Activated T-cell treated with anti-CD3 and anti-CD28 coated beads, Interleukin-2, amount 50 U/mL, for 1 hour (primary cell): ENCODE data around the gene MDK.

Experiments
- DNase-seq: peaks from one replicate; pipeline ENCODE4 v3.0.0-alpha.2; 2020

Gene MDK, protein sequence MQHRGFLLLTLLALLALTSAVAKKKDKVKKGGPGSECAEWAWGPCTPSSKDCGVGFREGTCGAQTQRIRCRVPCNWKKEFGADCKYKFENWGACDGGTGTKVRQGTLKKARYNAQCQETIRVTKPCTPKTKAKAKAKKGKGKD

DNA sequence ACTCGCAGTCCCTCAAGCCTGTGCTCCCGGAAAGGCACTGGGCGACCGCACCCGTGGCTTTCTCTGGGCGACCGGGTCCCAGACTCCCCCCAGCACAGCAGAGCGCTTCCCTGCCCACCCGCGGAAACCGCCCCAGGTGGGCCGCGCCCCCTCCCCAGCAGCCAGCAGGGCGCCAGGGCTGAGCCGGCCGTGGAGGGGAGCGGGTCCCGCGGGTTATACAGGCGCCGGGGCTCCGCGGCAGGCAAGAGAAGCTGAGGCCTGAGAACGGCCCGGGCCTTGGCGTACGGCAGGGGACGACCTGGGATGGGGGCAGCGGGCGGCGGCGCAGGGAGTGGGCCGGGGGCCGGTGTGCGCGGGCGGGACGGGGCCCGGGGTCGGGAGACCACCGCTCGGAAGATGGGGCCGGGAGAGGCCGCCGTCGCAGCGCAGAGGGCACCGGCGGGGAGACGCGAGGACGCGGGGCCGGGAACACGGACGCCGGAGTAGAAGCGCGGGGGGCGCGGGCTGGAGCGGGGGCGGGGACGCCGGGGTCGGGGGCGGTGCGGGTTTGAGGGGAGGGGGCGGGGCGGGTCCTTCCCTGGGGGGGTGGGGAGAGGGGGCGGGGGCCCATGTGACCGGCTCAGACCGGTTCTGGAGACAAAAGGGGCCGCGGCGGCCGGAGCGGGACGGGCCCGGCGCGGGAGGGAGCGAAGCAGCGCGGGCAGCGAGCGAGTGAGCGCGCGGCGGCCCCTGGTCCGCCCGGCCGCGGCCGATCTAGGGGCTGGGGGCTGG lies at the start of gene MDK:
Gene MDK, plus strand, starts transcription at position 622 of the 771 bp plus-strand sequence. CDS start 389 bp downstream, outside the sequence.
- no peak for DNase-seq

DNA sequence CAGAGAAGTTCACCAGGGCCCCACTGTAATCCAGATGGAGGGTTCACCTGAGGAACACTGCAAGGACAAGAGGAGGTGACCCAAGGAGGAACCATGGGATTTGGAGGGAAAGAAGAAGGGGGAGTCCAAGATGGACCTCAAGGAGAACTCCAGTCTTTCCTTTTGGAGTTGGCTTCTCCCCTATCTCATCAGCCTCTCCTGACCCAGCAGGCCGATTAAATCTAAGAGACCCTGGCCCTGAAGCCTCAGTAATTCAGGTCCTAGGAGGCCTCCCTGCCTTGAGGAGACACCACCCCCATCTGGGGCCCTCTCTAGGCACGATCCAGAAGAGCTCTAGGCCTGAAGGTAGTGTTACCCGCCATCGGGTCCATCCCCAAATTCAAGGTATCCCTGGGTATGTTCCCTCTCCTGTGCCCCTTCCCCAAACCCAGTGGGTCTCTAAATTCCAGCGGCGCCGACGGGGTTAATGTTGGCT lies 49.3 kb upstream of the MDK start:
- no peak for DNase-seq

DNA sequence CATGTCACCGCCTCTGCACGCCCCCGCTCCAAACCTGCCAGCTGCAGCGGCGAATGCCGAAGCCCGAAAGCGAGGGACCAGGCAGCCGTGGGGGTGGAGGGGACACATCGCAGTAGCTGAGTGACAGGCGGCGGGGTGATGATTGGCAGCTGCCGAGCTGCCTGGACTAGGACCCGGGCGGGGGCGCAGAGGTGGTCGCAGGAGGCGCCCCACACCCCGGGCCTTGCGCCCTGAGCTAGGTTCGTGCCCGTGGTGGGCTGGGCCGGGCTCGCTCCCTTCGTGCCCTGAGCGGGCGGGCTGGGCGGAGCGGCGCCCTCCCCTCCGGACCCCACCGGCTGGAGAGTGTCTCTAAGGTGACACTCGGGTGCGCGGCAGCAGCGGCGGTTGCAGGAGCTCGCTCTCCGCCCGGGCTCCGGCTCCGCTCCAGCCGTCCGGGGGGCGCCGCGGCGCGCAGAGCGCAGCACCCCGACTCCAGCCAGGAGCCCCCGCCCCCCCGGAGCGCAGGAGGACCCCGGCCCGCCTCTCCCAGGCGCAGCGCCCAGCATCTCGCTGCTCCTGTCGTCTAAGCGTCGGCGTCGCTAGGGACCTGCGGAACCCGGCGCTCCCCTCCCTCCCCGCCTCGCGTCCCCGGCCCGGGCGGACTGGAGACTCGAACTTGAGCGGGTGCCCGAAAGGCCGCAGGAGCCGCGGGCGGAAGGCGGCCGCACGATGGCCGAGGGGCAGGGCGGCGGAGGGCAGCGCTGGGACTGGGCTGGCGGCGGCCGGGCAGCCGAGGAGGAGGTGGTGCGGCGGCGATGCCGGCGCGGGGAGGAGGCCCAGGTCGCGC lies 48.7 kb upstream of the MDK start:
- DNase-seq = peak; percentile 65

DNA sequence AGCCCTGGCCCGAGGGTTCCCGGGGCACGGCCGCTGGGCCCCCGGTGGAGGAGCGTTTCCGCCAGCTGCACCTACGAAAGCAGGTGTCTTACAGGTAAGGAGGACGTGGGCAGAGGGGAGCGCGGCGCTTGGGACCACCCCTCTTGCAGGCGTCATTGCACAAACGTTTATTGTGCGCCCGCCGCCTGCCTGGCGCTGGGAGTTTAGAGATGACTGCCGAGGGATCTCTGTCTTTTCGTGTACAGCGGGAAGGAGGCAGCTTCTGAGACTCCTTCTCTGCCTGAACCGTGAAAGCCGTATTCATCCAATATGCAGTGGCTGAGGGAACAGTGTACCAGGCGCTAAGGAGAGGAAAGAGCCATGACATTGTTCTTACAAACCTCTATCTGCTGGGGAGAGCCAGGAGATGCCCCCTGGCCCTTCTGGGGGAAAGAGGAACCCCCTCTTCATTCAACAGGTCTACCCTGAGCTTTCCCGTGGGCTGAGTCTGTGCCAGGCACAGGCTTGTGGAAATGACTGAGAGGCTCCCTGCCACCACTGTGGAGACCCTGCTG lies 48.0 kb upstream of the MDK start:
- peak; percentile 46 for DNase-seq

DNA sequence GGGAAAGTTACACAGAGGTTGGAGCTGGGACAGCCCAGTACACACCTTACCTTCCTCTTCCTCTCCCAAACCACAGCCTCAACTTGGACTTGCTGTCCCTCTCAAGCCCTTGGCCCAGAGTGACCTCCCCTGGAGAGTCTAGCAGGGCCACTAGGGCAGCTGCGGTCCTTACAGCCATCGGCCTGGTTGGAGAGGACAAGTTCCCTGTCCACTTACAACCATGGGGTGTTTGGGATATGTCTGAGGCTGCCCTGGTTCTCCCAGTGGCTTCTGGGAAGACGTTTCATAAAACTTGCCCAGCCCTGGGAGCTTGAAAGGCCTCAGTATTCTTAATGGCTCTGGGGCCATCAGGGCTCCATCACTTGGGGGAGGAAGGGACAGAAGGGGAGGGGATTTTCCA lies 47.3 kb upstream of the MDK start:
- DNase-seq = no peak

DNA sequence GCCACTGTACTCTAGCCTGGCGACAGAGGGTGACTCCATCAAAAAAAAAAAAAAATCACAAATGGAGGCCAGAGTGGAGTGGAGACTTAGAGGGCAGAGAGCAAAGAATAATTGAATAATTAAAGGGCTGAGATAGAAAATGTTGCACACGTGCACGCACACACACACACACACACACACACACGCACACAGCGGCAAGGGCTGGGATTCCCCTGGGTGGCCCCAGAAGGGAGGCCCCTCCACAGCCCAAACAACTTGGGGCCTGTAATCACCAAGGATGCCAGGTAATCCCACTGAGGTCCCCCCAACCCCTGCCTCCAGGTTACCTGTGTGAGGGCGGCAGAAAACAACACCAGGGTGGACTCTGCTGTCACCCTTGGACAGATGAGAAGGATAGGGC lies 46.2 kb upstream of the MDK start:
- DNase-seq = no peak

DNA sequence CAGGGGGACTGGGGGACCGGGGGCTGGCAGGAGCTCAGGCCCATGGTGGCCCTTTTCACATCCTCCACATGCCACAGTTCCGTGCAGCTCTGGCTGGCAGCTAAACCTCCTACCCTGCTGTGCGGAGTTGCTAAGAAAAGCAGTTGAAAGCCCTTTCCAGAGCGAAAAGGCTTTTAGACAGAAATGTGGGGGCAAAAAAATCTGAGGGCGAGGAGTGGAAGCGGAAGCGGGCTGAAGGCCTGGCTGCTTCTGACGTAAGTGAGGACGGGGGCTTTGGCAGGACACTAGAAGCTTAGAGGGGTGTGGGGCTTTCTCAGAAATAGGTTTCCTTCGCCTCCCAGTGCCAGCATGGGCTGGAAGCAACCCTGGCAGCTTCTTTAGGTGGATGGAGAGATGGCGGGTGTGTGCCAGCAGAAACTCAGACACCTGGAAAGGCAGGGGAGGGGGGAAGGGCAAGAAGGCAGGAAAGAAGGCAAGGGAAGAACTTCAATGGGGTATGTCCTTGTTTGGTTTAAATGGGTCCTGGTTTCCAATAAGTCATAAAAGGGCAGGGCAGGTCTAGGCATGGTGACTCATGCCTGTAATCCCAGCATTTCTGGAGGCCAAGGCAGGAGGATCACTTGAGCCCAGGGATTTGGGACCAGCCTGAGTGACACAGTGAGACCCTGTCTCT lies 45.4 kb upstream of the MDK start:
- DNase-seq = no peak

DNA sequence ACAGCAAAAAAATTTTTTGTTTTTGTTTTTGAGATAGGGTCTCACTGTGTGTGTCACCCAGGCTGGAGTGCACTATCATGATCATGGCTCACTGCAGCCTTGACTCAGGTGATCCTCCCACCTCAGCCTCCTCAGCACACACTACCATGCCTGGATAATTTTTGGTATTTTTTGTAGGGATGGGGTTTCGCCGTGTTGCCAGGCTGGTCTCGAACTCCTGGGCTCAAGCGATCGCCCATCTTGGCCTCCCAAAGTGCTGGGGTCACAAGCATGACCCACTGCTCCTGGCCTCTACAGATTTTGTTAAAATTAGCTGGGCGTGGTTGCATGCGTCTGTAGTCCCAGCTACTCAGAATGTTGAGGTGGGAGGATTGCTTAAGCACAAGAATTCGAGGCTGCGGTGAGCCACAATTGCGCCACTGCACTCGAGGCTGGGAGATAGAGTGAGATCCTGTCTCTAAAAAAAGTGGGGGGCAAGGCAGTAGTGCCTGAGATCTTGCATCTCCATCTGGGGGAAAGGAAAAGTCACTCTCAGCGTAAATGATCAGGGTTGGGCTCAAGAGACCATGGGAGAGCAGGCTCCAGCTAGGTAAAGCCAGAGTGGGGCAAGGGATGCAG lies 44.8 kb upstream of the MDK start:
- DNase-seq = no peak

DNA sequence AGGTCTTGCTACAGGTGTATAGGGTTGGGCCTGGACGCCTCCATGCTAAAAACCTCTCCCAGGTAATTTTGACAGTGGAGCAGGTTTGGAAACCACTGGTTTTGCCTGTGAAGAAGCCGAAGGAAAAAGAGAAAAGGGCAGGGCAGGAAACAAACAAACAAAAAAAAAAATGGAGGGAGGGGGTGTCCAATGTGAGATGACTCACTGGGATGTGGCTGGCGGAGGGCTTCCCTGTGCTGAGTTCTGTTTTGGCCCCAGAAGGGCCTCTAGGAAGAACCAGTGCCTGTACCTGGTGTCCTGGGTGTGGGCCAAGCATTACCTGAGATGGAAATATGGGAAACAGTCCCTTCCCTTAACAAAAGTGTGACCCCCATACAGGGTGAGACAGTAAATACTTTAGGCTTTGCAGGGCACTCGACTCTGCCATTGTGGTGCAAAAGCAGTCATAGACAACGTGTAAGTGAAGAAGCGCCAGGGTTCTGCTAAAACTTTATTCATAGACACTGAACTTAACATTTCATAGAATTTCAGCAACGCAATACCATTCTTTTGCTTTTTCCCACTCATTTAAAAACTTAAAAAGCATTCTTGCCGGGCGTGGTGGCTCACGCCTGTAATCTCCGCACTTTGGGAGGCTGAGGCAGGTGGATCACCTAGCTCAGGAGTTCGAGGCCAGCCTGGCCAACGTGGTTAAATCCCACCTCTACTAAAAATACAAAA lies 43.7 kb upstream of the MDK start:
- DNase-seq = no peak

DNA sequence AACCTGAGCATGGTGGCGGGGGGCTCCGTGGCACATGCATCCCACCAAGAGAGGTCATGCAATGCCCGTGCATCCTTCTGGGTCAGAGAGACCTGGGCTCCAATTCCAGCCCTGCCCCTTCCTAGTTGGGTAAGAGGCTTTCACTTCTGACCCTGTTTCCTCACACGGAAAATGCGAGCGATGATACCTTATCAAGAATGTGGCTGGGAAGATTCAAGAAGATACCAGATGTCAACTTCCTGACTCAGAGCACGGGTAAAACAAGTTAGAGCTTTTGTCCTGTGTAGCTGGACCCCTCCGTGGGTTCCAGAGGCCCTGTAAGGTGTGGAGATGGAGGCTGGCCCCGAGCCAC lies 42.9 kb upstream of the MDK start:
- no peak for DNase-seq

DNA sequence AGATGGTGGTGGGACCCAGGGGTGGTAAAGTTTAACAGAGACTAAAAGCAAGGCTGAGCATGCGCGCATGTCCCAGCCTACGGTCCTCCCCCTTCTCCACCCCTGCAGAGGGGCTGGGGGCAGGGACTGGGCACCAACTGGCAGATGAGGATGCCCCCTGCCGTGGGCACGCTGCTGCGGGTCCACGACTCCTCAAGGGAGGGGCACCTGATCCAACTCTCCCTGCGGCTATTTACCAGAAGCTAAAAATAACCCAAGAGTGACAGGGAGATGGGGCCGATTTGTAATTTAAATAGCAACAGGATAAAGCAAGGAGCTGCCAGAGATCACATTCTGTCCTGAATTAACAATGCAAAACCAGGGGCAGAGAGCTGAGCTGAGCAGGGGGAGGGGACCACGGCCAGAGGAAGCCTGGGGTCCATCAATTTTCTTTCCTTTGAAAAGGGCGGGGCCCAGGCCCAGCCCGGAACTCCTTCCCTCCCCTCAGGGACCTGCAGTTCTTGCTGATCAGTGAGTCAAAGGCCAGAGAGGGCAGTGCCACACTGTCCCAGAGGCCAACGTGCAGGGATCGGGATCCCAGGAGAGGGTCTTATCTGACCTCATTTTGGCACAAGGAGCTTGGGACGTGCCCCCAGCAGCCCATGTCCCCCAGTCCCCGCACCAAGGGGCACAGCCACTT lies 42.3 kb upstream of the MDK start:
- no peak for DNase-seq

DNA sequence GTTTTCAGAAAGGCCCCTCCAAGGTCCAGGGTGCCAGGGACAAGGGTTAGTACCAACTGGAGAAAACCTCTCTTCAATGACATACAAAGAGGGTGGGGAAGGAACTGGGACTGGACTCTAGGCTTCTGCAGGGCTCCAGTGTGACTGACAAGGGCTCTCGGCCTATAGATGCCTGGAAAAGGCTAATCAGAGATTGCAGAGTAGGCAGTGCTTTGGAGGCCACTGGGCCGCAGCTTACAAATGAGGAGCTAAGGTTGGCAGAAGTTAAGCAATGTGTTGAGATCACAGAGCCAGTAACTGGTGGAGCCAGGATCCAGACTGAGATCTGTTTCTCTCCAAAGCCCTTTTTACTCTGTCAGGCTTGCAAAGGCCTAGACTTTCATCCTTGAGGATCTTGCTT lies 41.7 kb upstream of the MDK start:
- no peak for DNase-seq

DNA sequence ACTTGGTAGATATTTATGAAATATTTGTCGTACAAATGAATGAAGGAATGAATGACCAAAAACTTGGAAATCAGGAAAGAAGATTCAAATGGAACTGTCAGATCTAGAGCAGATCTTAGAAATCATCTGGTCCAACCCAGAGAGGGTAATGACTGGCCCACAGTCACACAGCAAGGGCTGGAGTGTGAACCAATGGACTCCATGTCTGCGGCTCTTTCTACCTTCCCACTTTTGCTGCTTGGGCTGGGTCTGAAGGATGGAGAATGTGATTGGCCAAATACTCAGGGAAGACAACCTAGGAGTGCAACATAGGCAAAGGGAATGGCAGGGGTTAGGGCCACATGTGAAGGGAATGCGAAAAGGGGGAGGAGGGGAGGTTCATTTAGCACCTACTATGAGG lies 40.0 kb upstream of the MDK start:
- DNase-seq = no peak

DNA sequence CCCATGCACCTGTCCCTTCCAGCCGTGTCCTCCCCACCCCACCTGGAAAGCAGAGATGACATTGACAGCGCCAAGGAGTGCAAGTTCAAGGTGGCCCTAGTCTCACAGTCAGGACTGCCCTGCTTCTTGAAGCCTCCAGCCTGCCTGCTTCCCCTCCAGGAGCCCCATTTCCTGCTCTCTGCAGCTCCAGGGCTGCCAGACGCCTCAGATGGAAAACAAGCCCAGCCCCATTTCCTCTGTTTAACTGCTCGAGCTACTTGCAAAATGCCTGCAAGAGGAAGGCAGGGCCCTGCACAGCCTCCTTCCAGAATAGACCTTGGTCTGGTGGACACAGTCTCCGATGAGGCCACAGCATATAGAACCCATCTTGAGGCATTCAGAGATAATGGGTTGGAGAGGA lies 39.2 kb upstream of the MDK start:
- DNase-seq = no peak

DNA sequence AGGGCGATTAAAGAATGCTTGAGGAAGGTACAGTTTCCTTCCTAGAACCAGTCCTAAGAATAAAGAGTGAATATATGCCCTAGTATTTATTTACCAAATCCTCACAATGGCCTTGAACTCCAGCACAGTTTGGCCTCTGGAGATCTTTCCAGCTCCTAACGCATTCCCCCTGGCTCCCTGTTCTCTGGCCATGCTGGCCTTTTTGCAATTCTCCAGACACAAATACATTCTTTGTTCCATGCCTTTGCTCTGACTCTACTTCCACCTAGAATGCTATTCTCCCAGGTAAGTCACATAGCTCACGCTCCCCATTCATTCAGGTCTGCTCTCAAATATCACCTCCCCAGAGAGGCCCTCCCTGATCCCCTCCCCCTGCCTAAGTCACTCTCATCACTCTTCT lies 37.9 kb upstream of the MDK start:
- DNase-seq = no peak

DNA sequence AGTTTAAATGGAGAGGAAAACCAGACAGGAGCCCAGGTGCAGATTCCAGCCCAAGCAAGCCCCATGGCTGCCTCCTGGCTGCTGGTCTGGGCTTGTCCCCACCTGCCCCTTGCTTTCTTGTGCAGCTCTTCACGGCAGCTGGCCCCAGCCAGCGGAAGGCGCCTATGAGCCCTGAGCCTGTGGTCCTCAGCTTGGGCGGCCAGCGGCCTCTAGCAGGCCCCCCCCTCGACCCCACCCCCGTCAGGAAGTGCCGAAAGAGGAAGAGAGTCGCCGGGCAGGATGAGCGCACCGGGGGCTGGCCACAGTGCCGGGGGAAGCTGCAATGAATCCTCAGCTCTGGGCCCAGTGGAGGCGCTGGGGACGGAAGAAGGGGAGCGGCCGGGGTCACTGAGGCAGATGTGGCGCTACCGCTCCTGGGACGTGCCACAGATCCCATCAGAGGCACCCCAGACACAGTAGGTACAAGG lies 36.3 kb upstream of the MDK start:
- DNase-seq = no peak

DNA sequence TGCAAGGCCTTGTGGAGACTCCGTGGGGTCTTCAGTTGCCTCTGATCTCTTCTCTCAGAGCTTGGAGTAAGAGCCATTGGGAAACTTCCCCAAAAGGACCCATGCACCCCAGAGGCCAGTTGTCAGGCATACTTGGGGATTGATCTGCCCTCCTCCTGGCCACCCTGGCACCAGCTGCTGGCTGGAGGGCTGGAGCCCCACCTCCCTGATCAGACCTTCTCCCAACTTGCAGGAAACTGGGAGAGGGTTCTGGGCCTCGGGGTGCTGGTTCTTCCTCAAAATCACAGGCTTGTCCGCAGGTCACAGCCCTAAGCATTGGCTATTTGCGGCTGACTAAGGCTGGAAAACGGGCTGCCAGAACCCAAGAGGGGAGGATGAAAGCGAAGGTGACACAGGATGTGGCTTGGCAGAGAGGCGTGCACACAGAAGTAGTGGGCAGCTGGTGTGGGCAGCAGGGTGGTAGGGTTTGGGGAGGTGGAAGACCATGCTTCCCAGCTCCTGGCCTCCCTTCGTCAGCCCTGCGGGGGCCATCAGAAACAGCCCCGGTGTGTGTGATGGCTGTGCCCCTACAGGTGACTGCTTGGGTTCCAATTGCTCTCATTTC lies 35.5 kb upstream of the MDK start:
- DNase-seq = no peak

DNA sequence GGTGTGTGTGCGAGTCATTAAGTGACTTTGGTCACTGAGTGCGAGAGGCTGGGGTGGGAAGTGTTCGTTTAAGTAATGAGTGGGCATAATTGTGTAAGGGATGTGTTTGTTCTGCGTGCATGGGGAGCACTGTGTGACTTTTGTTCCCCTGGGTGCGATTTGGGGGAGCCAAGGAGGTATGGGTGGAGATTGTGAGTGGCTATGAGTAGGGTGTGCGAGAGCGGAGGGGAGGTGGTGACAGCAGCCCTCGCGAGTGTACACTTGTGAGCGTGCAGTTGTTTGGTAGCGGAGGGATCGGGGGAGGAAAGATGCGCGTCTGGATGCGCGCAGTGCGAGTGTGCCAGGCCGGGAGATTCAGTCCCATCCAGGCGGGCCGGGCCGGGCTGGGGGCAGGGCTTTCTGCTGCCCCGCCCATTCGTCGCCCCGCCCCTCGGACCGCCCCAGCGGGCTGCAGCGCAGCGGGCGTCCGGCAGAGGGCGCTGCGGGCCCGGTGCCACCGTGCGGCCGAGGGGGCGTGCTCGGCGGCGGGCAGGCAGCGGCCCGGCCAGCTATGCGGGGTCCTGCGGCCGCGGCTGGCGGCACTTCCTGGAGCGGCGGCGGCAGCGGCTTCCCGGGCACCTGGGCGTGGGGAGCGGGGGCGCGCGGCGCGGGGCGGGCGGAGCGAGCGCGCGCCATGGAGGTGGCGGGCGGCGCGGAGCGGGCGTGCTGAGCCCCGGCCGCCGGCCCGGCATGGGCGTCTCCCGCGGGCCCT lies 34.4 kb upstream of the MDK start, which contains the start of gene DGKZ:
Gene DGKZ, plus strand, starts transcription at position 578 of the 751 bp plus-strand sequence. CDS start 197 bp downstream, outside the sequence.
- DNase-seq = peak; percentile 98

DNA sequence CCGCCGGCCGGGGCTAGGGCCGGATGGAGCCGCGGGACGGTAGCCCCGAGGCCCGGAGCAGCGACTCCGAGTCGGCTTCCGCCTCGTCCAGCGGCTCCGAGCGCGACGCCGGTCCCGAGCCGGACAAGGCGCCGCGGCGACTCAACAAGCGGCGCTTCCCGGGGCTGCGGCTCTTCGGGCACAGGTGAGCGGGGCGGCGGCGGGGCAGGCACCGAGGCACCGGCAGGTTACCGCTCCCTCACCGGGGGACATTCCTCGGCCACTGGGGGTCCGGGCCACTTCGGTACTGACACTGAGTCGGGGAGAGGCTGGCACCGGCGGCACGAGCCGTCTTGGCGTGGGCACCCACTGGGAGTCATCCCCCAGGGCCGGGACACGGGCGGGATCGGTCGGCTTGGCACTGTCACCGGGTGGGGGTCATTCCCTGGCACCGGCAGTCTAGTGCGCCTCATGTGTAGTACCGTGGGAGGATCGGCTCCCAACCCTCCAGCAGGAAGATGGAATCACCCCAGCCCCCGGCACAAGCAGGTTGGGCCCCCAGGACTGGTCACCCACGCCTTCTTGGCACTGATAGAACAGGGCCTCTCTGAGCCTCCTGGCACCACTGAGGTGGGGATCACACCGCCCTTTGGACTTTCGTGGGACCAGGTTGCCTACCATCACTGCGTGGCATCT lies 33.7 kb upstream of the MDK start:
- no peak for DNase-seq
